ENCODE measurements around the gene PRKCA.
"Not testable (repeated sequence)": the region's sequence is repeated elsewhere in the genome, so short reads cannot be mapped to it uniquely, and the experiment has no call there.

The PRKCA gene

DNA sequence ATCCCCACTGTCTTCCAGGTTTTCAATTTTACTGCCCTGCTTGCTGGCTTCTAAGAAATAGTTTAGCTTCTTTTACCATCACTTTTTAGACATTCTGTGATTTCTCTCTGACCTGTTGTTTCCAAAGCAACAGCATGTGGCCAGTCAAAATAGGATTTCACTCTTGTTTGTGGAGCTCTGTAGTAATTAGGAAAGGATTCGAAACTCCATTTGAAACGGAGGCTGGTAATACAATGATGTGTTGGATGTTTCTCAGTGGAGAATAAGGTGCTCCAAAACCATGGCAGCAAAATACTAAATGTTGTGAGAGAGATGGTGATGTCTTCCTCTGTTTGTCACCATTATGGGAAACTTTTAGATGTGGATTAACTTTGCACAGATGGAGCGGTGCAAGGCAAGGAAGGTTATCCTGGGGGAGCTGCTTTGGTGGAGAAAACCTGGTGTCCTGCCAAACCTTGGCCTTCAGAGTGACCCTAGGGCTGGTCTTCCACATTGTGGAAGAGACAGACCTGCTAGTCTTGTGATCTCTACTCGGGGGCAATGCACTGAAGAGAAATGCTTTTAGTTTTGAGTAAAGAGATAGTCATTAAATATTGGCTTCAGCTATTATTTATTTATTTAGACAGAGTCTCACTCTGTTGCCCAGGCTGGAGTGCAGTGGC, 79.4 kb downstream of the PRKCA start:
- DNase-seq (ENCODE audit: low read depth, low spot score) = no peak

- no peak for DNase-seq (ENCODE audit: low read depth, low spot score)
Measured at GRCh38 chr17:66383333-66383732, 80.9 kb downstream of the PRKCA start.

DNA sequence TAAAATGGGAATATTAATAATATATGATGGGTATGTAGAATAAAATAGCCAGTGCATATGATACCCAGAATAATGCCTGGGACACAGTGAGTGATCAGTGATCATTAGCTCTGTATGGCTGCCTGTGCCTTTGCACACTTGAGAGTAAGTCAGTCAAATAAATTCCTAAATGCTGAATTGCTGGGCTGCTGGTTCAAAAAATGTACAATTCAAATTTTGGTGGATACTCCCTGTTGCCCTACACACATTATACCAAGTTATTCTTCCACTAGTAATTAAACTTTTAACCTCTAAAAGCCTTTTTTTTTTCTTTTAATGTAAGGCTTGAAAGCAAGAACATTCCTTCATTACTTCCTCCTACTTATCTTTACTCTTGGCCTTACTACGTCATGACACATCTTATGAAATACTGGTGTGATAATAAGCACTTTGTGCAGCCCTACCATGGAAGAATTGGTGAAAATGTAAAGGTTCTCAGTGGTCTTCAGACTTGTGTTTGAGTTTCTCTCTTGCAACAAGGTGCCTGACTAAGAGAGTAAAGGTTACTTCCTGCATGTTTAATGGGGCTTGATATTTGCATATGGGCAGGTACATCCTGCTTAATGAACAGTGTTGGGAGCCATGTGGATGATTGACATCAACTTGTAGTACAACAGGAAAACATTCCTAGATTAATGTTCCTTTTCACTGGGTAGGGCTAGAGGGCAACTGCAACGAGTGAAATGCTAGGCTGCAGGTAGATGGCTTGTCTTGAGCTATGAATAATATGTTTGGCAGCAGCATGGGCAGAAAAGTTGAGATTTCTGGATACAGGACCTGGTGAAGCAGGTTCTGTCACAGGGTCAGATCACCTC, 84.3 kb downstream of the PRKCA start:
- DNase-seq (ENCODE audit: low read depth, low spot score) = no peak

- DNase-seq (ENCODE audit: low read depth, low spot score) = no peak
Measured at GRCh38 chr17:66387392-66387981, 85.1 kb downstream of the PRKCA start.

- DNase-seq (ENCODE audit: low read depth, low spot score) = no peak
Measured at GRCh38 chr17:66392783-66393437, 90.5 kb downstream of the PRKCA start.

DNA sequence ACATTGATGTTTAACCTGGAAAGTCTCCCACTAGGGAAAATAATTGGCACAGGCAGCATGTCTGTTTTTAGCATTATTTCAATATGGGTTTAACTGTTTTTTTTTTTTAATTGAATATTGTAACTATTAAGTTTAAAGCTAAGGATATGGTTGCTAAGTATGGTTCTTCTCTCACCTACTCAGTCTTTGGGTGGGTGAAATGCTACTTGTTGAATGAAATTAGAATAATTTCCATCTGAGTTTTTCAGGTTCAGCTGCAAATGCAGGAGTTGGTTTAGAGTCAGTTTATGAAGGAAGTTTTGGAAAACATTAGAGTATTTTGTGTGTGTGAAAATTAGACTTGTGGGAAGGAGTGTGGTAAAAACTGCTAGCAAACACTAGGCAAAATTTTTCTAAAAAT, 93.5 kb downstream of the PRKCA start:
- no peak for DNase-seq (ENCODE audit: low read depth, low spot score)

DNA sequence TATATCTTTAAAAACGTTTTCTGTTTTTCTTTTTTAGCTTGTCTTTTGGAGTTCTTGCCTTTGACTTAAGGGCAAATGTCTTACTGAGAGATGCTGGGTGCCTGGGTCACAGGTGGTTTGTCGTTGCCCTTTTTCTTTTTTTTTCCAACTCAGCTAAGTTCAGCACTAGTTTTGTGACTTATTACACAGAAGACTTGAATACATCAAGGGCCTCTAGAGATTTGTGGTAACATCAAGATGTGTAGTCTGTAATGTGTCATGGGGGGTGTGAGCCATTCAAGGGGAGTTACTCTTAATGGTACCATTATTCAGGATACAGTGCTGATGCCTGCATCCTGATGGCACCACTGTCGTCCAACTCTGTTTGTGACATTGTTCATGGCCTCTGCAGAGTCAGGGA, 95.1 kb downstream of the PRKCA start:
- no peak for DNase-seq (ENCODE audit: low read depth, low spot score)

DNA sequence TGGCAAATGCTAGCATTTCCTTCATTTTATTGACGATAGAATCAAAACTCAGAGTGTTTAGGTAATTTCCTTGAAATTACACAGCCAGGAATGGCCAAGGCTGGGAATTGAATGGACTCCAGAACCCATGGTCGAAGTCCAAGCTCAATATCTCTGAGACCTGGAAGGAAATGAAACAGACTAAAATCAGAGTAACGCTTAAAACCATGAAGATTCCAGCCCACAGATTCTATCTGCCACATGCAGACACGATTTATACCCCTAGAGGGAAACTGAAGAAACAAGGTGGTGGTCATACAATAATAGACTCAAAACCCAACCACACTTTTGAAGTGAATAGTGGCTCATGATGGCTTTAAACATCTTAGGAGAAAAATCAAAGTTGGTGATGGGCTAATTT, 95.6 kb downstream of the PRKCA start:
- no peak for DNase-seq (ENCODE audit: low read depth, low spot score)

GRCh38 chr17:66398617-66399016, 96.2 kb downstream of the PRKCA start:
- no peak for DNase-seq (ENCODE audit: low read depth, low spot score)

DNA sequence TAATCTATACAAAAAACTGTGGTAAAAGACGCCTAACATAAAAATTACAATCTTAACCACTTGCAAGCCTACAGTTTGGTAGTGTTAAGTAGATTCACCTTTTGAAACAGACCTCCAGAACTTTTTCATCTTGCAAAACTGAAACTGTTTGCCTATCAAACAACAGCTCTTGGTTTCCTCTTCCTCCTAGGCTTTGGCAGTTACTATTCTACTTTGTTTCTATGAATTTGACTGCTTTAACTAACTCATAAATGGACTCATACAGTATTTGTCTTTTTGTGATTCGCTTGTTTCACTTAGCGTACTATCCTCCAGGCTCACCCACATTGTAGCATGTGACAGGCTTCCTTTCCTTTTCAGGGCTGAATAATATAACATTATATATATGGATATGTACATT, 97.0 kb downstream of the PRKCA start:
- no peak for DNase-seq (ENCODE audit: low read depth, low spot score)

- not testable (repeated sequence) for DNase-seq (ENCODE audit: low read depth, low spot score)
Measured at GRCh38 chr17:66400041-66400688, 97.8 kb downstream of the PRKCA start.

DNA sequence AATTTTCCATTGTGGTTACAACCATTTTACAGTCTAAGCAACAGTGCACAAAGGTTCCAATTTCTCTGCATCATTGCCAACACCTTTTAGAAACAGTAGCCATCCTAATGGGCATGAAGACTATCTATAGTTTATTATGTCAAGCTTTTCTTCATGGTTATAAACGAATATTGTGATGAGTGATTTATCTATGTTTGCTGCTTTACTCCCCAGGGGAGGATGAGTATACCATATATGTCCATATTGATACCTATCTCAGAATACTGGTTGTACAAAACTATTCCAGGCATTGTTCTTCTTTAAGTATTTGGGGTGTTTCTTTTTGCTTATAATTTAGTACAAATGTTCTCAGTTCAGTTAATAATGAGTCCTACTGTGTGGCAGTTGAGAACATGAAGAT, 98.3 kb downstream of the PRKCA start:
- no peak for DNase-seq (ENCODE audit: low read depth, low spot score)

GRCh38 chr17:66401364-66401763, 99.0 kb downstream of the PRKCA start:
- no peak for DNase-seq (ENCODE audit: low read depth, low spot score)

DNA sequence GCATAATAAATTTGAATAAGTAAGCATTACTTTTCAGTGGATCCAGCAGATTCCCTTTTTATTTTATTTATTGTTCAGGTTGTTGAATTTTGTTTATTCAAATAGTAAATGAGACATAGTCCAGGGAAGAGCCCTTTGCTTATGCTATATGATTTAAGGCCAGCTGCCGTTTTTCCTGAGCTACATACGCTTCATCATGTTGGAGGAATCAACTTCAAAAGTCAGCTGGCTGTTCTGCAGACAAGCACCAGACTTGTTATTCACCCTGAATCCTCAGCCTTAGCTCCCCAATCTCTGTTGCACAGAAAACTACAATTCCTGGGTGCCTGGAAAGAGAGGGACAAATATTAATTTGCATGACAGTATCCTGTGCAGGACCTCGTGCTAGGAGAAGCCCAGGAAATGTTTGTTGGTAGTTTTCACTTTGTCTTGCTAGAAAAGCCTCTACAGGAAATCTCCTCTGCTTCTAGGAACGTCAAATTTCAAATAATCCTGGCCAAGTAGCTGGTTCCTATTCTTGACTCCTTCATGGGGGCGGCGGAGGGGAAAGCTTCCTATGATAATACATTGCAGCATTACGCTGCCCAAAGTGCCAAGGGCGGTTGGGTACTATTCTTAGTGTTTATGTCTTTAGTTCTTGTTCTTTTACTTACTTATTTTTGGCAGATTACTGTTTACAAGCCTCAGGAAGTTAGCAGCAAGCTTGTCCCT, 101.6 kb downstream of the PRKCA start:
- no peak for DNase-seq (ENCODE audit: low read depth, low spot score)

GRCh38 chr17:66405836-66406677, 103.6 kb downstream of the PRKCA start:
- no peak for DNase-seq (ENCODE audit: low read depth, low spot score)

DNA sequence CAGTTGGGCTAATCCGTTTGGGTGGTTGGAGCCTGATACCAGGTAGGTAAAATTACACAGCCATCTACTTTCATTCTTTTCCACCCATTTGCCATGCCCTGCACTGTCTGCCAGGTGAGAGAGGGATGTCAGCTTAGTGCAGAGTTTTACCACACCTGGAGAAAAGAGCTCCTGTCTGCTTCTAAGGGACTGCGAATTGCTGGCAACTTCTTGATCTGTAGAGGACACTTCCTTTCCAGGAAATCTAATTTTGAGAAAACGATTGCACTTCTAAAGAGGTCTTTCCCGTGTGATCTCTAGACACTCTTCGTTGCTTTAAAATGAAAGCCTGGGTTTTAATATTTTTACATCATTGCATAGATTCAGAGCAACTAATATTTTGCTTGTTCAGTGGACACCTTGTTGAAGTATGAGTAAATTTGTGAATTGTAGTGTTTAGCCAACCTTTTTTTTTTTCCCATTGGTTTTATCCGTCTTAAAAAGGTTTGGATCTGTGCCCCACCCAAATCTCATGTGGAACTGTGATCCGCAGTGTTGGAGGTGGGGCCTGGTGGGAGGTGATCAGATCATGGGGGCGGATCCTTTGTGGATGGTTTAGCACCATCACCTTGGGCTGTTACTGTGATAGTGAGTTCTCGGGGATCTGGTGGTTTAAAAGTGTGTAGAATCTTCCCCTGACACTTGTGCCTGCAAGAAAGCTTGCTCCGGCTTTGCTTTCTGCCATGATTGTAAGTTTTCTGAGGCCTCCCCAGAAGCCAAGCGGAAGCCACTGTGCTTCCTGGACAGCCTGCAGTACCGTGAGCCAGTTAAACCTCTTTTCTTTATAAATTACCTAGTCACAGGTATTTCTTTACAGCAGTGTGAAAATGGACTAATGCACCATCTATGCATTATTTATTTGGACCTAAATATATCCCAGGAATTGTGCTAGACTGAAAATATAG, 104.6 kb downstream of the PRKCA start:
- no peak for DNase-seq (ENCODE audit: low read depth, low spot score)

GRCh38 chr17:66407864-66408263, 105.5 kb downstream of the PRKCA start:
- DNase-seq (ENCODE audit: low read depth, low spot score) = no peak

DNA sequence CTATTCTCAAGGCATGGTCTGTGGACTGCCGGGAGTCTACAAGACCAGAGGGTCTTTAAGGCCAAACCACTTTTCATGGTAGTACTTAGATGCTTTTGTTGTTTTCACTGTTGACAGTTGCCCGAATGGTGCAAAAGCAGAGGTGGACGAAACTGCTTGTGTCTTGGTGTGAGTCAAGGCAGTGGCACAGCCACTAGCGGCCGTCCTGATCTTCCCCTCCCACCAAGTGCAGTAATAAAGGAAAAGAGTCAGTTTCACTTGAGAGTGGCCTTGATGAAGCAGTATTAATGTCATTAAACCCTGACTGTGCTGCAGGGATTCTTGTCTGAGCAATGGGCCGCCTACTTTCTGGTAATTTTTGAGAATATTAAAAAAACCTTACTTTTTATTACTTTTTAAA, 109.1 kb downstream of the PRKCA start:
- no peak for DNase-seq (ENCODE audit: low read depth, low spot score)
